Keratinocyte (primary cell): Measurements from ENCODE around the gene URB2. TPM values are rescaled to one million over a fixed set of nuclear protein-coding genes. Genes with fewer than 3 reads are reported as not detected.
"Not testable (repeated sequence)": the region's sequence is repeated elsewhere in the genome, so short reads cannot be mapped to it uniquely, and the experiment has no call there.

ENCODE experiments used
- DNase-seq: peaks from one replicate; pipeline ENCODE4 v3.0.0-alpha.2; 2011; ENCODE audit warnings: low read depth, missing footprints, low spot score
- FAIRE-seq: peaks from 2 replicates; lab custom pipeline; 2011; peaks lifted over from hg19 to GRCh38; lab: Jason Lieb, UNC
- H2AFZ ChIP-seq: 2 replicates; pipeline ENCODE4 v1.6.0; 2012; ENCODE audit warnings: low read length, control low read depth, inconsistent platforms; ENCODE audit not compliant: control insufficient read depth
- H3K27ac ChIP-seq: 2 replicates; pipeline ENCODE4 v1.5.1; 2011; ENCODE audit warnings: low read length; ENCODE audit not compliant: control insufficient read depth, insufficient read depth
- H3K27me3 ChIP-seq: 3 replicates; pipeline ENCODE4 v1.6.0; 2011; ENCODE audit warnings: low read length; ENCODE audit not compliant: control insufficient read depth, insufficient read depth; ENCODE audit errors: extremely low read depth
- H3K36me3 ChIP-seq, 2 experiments: 2 replicates in 1 of 2; 3 replicates in 1 of 2; pipeline ENCODE4 v1.5.1; 2011; ENCODE audit warnings: low read length in 2 of 2, mild to moderate bottlenecking in 1 of 2; ENCODE audit not compliant: control insufficient read depth in 2 of 2, insufficient read depth in 2 of 2; ENCODE audit errors: extremely low read depth in 1 of 2
- H3K4me1 ChIP-seq: 3 replicates; pipeline ENCODE4 v1.5.1; 2011; ENCODE audit warnings: low read length; ENCODE audit not compliant: control insufficient read depth, insufficient read depth; ENCODE audit errors: extremely low read depth
- H3K4me2 ChIP-seq: 3 replicates; pipeline ENCODE4 v1.6.0; 2011; ENCODE audit warnings: low read depth, low read length; ENCODE audit not compliant: control insufficient read depth, insufficient read depth; ENCODE audit errors: extremely low read depth
- H3K4me3 ChIP-seq, 3 experiments: fragments of 200-600 bp in 1 of 3; sonication (generic) in 1 of 3; 2 replicates in 2 of 3; 3 replicates in 1 of 3; pipeline ENCODE4 v1.5.1; 2011 to 2016; ENCODE audit warnings: low read length in 3 of 3, mild to moderate bottlenecking in 3 of 3, control low read depth in 2 of 3, inconsistent platforms in 1 of 3, low read depth in 1 of 3, mixed read lengths in 1 of 3, mixed run types in 1 of 3, moderate library complexity in 1 of 3; ENCODE audit not compliant: control insufficient read depth in 2 of 3, insufficient read depth in 2 of 3; ENCODE audit errors: extremely low read depth in 1 of 3
- H3K79me2 ChIP-seq: 2 replicates; pipeline ENCODE4 v1.6.0; 2012; ENCODE audit warnings: low read length; ENCODE audit not compliant: control insufficient read depth, insufficient read depth
- H3K9ac ChIP-seq: 3 replicates; pipeline ENCODE4 v1.6.0; 2011; ENCODE audit warnings: low read length; ENCODE audit not compliant: control insufficient read depth, insufficient read depth; ENCODE audit errors: extremely low read depth
- H3K9me1 ChIP-seq: 3 replicates; pipeline ENCODE4 v1.6.0; 2011; ENCODE audit warnings: low read length; ENCODE audit not compliant: control insufficient read depth, insufficient read depth; ENCODE audit errors: extremely low read depth
- H3K9me3 ChIP-seq: 2 replicates; pipeline ENCODE4 v1.5.1; 2012; ENCODE audit warnings: low read depth, low read length; ENCODE audit not compliant: control insufficient read depth
- H4K20me1 ChIP-seq: 3 replicates; pipeline ENCODE4 v1.6.0; 2011; ENCODE audit warnings: low read length; ENCODE audit not compliant: control insufficient read depth, insufficient read depth; ENCODE audit errors: extremely low read depth
- EZH2 ChIP-seq: IDR thresholded peaks from one replicate; pipeline ENCODE4 v1.6.1; 2012; ENCODE audit warnings: inconsistent platforms, mild to moderate bottlenecking, low read length, moderate library complexity
- dilution Hi-C: fragments of 300-500 bp; cut with MboI; formaldehyde crosslinking; loops from one replicate; pipeline ENCODE4 v1.7.0; 2020; ENCODE audit warnings: low sequenced_read_pairs; ENCODE audit not compliant: extremely low pct_ligation_motif_present
- polyA plus RNA-seq, 5 experiments: library from polyadenylated mRNA; depleted of rRNA in 3 of 5; stranded (reverse) in 3 of 5; stranded (forward) in 1 of 5; unstranded in 1 of 5; fragments of >200 nt; gene quantifications; 1 replicate in 1 of 5; 2 replicates in 3 of 5; 3 replicates in 1 of 5; pipeline versions ENCODE4 v1.2.1 to v1.2.3, GENCODE V29; 2011 to 2012; ENCODE audit warnings: missing spikeins in 2 of 5, low read depth in 1 of 5, low replicate concordance in 1 of 5
- TF ChIP-seq, protein P1 (sequence below), 3 experiments: IDR thresholded peaks in 1 of 3; conservative IDR thresholded peaks in 1 of 3; optimal IDR thresholded peaks in 1 of 3; 2 replicates in 2 of 3; 3 replicates in 1 of 3; pipeline versions ENCODE3 to v1.5.1; 2011; ENCODE audit warnings: low read length in 3 of 3, mild to moderate bottlenecking in 3 of 3, moderate library complexity in 2 of 3, control low read depth in 1 of 3, inconsistent platforms in 1 of 3; ENCODE audit not compliant: insufficient read depth in 2 of 3; ENCODE audit errors: extremely low read depth in 1 of 3

URB2 gene
- polyA plus RNA-seq, 1 donor (not counting 4 experiments of a cell fraction or from before 2014, with no cell fraction given) = 8.5 TPM

DNA sequence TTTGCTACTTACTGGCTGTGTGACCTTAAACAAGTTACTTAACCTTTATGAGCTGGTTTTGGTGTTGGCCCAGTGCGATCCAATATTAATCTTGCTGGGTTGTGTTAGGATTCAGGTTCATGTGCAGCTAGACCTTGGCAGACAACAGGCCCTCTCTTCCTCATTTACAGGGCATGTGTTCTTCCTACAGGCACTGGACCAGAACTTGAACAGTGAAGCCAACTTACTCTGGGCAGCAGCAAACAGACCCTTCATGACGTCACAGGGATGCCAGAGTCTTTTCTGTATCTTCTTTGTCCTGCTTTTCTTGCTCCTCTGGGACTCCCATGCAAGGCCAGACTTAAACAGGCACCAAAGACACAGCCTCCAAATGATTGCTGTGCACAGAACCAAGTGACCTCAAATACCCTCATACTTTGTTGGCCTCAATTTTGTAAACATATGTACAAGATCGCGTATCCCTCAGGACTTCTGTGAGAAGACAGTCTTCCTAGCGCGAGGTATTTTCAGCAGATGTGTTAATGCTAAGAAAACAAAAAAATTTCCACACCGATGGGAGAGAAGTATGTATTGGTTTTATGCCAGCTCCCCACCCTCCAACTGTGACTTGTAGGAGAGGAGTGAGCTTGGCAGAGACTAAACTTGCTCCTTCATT lies 73.7 kb downstream of the URB2 start:
- Histone ChIP-seq H3K27me3 (no peaks in the 10 kb centered on the region), H3K4me1 (no peaks in the 10 kb centered on the region), H4K20me1 (no peaks in the 10 kb centered on the region), H3K4me2 (no peak overlapping the region), H3K79me2 (no peaks in the 10 kb centered on the region), H3K36me3 (no peaks in the 10 kb centered on the region), H3K9me1 (no peaks in the 10 kb centered on the region), H3K27ac (no peak overlapping the region), H3K9me3 (no peaks in the 10 kb centered on the region), H3K9ac (no peak overlapping the region), H3K4me3 (no peak overlapping the region), H2AFZ (no peak overlapping the region)
- dilution Hi-C loops = no loop called here
- DNase-seq = no peak
- FAIRE-seq = no peak
- TF ChIP-seq, protein P1, sequence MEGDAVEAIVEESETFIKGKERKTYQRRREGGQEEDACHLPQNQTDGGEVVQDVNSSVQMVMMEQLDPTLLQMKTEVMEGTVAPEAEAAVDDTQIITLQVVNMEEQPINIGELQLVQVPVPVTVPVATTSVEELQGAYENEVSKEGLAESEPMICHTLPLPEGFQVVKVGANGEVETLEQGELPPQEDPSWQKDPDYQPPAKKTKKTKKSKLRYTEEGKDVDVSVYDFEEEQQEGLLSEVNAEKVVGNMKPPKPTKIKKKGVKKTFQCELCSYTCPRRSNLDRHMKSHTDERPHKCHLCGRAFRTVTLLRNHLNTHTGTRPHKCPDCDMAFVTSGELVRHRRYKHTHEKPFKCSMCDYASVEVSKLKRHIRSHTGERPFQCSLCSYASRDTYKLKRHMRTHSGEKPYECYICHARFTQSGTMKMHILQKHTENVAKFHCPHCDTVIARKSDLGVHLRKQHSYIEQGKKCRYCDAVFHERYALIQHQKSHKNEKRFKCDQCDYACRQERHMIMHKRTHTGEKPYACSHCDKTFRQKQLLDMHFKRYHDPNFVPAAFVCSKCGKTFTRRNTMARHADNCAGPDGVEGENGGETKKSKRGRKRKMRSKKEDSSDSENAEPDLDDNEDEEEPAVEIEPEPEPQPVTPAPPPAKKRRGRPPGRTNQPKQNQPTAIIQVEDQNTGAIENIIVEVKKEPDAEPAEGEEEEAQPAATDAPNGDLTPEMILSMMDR (optimal IDR thresholded peaks at IDR 0.05 in 1 of 3, IDR thresholded peaks at IDR 0.05 in 1 of 3, conservative IDR thresholded peaks at IDR 0.05 in 1 of 3; ENCODE audit: extremely low read depth in 1 of 3, insufficient read depth in 2 of 3, low read length in 3 of 3) = no peak
- TF ChIP-seq EZH2 = no peak

DNA sequence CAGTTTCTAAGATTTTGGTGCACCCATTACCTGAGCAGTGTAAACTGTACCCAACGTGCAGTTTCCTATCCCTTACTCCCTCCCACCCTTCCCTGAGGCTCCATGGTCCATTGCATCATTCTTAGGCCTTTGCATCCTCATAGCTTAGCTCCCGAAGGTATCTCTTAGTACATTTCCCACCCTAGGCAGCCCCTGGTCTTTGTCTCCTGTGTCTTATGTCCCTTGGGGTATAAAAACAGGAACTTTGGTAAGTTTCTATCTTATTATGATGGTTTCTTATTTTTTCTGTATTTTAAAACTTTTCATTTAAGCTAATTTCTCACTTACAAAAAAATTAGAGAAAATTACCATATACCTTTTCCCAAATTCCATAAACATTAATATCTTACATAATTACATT lies 78.1 kb downstream of the URB2 start:
- H3K9me1 ChIP-seq = no peaks in the 10 kb centered on the region
- H3K9ac ChIP-seq = no peak overlapping the region
- TF ChIP-seq, protein P1 (optimal IDR thresholded peaks at IDR 0.05 in 1 of 3, IDR thresholded peaks at IDR 0.05 in 1 of 3, conservative IDR thresholded peaks at IDR 0.05 in 1 of 3; ENCODE audit: extremely low read depth in 1 of 3, insufficient read depth in 2 of 3, low read length in 3 of 3) = no peak
- no peak for TF ChIP-seq EZH2
- no peak overlapping the region for H2AFZ ChIP-seq
- FAIRE-seq = no peak
- no peaks in the 10 kb centered on the region for H3K4me1 ChIP-seq
- no peaks in the 10 kb centered on the region for H3K9me3 ChIP-seq
- dilution Hi-C loops = no loop called here
- no peaks in the 10 kb centered on the region for H3K36me3 ChIP-seq
- no peak overlapping the region for H3K4me2 ChIP-seq
- DNase-seq = no peak
- no peak overlapping the region for H3K27ac ChIP-seq
- H3K27me3 ChIP-seq = no peaks in the 10 kb centered on the region
- no peaks in the 10 kb centered on the region for H4K20me1 ChIP-seq
- H3K4me3 ChIP-seq = no peak overlapping the region
- no peaks in the 10 kb centered on the region for H3K79me2 ChIP-seq

DNA sequence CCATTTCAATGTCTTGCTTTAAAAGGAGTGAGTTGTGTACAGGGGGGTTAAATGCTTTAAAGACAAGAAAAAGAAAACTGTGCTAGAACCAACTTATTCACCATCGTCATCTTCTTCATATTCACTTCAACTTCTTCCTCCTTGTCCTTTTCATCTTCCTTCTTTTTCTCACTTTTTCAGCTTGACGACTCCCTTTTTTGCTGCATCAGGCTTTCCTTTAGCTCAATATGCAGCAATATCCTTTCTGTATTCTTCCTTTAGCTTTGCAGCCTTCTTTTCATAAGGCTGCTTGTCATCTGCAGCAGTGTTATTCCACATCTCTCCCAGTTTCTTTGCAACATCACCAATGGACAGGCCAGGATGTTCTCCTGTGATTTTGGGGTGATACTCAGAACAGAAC lies 79.1 kb downstream of the URB2 start:
- H3K9me1 ChIP-seq, H4K20me1 ChIP-seq, H3K27me3 ChIP-seq, H3K9ac ChIP-seq, H3K9me3 ChIP-seq, H3K4me3 ChIP-seq, H3K4me1 ChIP-seq, H3K36me3 ChIP-seq, H2AFZ ChIP-seq, FAIRE-seq, dilution Hi-C loops, H3K4me2 ChIP-seq, DNase-seq, H3K27ac ChIP-seq, H3K79me2 ChIP-seq: not testable (repeated sequence)

DNA sequence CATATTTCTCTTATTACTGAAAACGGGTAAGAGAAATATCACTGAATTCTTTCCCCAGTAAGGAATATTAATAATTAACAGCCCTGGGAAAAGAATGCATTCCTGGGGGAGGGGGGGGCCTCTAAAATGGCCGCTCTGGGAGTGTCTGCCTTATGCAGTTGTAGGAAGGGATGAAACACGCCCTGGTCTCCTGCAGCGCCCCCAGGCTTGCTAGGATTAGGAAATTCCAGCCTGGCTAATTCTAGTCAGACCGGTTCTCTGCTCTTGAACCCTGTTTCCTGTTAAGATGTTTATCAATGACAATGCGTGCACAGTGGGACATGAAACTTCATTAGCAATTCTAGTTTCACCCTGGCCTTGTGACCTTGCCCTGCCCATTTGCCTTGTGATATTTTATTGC lies 81.1 kb downstream of the URB2 start:
- H3K9ac ChIP-seq, H3K36me3 ChIP-seq, H3K79me2 ChIP-seq, H3K4me2 ChIP-seq, FAIRE-seq, H4K20me1 ChIP-seq, H2AFZ ChIP-seq, H3K9me3 ChIP-seq, H3K4me1 ChIP-seq, H3K9me1 ChIP-seq, H3K4me3 ChIP-seq, H3K27me3 ChIP-seq, dilution Hi-C loops, H3K27ac ChIP-seq, DNase-seq: not testable (repeated sequence)
